HG02571 (cell line): ENCODE data around the gene TUBA4B.
A peak's percentile ranks its signal among the peaks of the same experiment; 100 is the strongest.
"Not testable (repeated sequence)": the region's sequence is repeated elsewhere in the genome, so short reads cannot be mapped to it uniquely, and the experiment has no call there.

Source experiments
- ATAC-seq: cut with Tn5 transposase; IDR thresholded peaks from one replicate; pipeline ENCODE4 v1.9.1; 2021; ENCODE audit warnings: mild to moderate bottlenecking, moderate library complexity; ENCODE audit not compliant: unreplicated experiment

Gene TUBA4B

GRCh38 chr2:219247678-219248642, 5.1 kb upstream of the TUBA4B start:
- no peak for ATAC-seq

GRCh38 chr2:219248845-219249202, 4.2 kb upstream of the TUBA4B start:
- ATAC-seq: no peak

- no peak for ATAC-seq
Observed at GRCh38 chr2:219249203-219249980, 3.7 kb upstream of the TUBA4B start.

GRCh38 chr2:219250049-219250781, 2.8 kb upstream of the TUBA4B start:
- ATAC-seq: no peak

GRCh38 chr2:219251656-219252055, 1.4 kb upstream of the TUBA4B start:
- no peak for ATAC-seq

- ATAC-seq: no peak
Observed at GRCh38 chr2:219252084-219252483, 959 bp upstream of the TUBA4B start.

- ATAC-seq: no peak
Observed at GRCh38 chr2:219252570-219252899, 508 bp upstream of the TUBA4B start.

- peak; percentile 50 for ATAC-seq
Observed at GRCh38 chr2:219253753-219254589, 928 bp downstream of the TUBA4B start, which contains the start of gene TUBA4A. TUBA4A (minus strand) TSS chr2:219253918; CDS start chr2:219253858, 60 bp downstream.

- peak; percentile 7 for ATAC-seq
Observed at GRCh38 chr2:219254590-219255201, 1.7 kb downstream of the TUBA4B start.

GRCh38 chr2:219258942-219259341, 5.9 kb downstream of the TUBA4B start:
- not testable (repeated sequence) for ATAC-seq

- no peak for ATAC-seq
Observed at GRCh38 chr2:219261024-219261855, 8.2 kb downstream of the TUBA4B start.

- ATAC-seq: no peak
Observed at GRCh38 chr2:219266232-219266631, 13.2 kb downstream of the TUBA4B start.

GRCh38 chr2:219266886-219267285, 13.8 kb downstream of the TUBA4B start:
- ATAC-seq: no peak

GRCh38 chr2:219268294-219268693, 15.3 kb downstream of the TUBA4B start:
- no peak for ATAC-seq

GRCh38 chr2:219269362-219270054, 16.5 kb downstream of the TUBA4B start:
- no peak for ATAC-seq

- no peak for ATAC-seq
Observed at GRCh38 chr2:219270055-219270372, 17.0 kb downstream of the TUBA4B start.

- no peak for ATAC-seq
Observed at GRCh38 chr2:219271021-219271420, 18.0 kb downstream of the TUBA4B start.

GRCh38 chr2:219272356-219272755, 19.3 kb downstream of the TUBA4B start:
- no peak for ATAC-seq

GRCh38 chr2:219272995-219273394, 20.0 kb downstream of the TUBA4B start:
- ATAC-seq: no peak
